ENCODE data around the gene KLHL24.
A peak's percentile ranks its signal among the peaks of the same experiment; 100 is the strongest.

DNA sequence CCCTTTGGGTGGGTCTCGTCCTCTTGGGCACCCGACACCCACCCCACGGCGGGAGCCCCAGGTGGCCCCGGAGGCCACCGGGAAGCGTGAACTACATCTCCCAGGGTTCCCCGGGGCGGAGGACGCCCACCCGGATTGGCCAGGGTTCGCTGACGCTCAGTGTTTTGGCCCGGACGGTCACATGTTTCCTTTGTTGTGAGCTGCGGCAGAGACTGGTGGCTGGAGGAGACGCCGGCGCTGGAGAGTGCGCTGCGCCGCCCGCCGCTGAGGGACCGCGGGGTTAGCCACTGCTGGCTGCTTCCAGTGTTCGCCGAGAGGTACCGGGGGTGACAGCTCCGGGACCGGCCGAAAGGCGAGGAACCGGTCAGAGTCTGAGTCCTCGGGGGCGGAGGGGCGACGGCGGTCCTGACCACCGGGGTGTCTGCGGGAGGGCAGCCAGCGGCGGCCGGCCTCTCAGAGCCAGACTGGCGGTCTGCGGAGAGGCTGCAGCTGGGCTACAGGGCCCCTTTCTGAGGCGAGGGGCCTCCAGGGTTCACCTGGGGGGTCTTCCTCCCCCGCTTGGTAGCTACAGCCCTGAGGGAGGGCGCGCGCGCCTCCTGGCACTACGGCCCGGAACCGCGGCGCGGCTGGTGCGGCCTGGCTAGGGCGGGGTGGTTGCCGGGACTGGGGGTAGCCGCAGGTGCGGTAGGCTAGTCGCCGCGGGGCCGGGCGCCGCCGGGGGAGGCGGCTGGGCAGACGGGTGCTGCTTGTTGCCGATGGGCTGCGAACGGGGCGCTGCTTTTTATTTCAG is at the start of gene KLHL24:
- TF ChIP-seq, protein P1, sequence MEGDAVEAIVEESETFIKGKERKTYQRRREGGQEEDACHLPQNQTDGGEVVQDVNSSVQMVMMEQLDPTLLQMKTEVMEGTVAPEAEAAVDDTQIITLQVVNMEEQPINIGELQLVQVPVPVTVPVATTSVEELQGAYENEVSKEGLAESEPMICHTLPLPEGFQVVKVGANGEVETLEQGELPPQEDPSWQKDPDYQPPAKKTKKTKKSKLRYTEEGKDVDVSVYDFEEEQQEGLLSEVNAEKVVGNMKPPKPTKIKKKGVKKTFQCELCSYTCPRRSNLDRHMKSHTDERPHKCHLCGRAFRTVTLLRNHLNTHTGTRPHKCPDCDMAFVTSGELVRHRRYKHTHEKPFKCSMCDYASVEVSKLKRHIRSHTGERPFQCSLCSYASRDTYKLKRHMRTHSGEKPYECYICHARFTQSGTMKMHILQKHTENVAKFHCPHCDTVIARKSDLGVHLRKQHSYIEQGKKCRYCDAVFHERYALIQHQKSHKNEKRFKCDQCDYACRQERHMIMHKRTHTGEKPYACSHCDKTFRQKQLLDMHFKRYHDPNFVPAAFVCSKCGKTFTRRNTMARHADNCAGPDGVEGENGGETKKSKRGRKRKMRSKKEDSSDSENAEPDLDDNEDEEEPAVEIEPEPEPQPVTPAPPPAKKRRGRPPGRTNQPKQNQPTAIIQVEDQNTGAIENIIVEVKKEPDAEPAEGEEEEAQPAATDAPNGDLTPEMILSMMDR (IDR thresholded peaks at IDR 0.05) = peak in 1 of 6 experiments; percentile 15
- peak; percentile 94 to 100 for TF ChIP-seq POLR2A (IDR thresholded peaks at IDR 0.05)
